GM12891 (cell line): ENCODE measurements around the gene FRMD3.

ENCODE experiments used
- POLR2A ChIP-seq: IDR thresholded peaks from 2 replicates; pipeline ENCODE4 v1.6.1; 2011; ENCODE audit warnings: low read depth, low read length, control low read depth
- POLR2AphosphoS5 ChIP-seq: IDR thresholded peaks from 2 replicates; pipeline ENCODE4 v1.6.1; 2011; ENCODE audit warnings: low read depth, low read length, control low read depth
- TAF1 ChIP-seq: IDR thresholded peaks from 2 replicates; pipeline ENCODE4 v1.6.1; 2011; ENCODE audit warnings: low read depth, low read length, control low read depth

- TF ChIP-seq TAF1 = no peak
- TF ChIP-seq POLR2AphosphoS5 = no peak
- TF ChIP-seq POLR2A = no peak
Observed at GRCh38 chr9:83342731-83343130, 195.5 kb downstream of the FRMD3 start.
